Tibial artery (tissue), 4 donors: ENCODE data around the gene SCNN1B.

ENCODE experiments used
- DNase-seq, 2 donors: peaks; one replicate each; pipeline ENCODE4 v3.0.0-alpha.2; 2019
- H3K27ac ChIP-seq, 2 donors: fragments of 200-600 bp; sonication (generic) in 1 of 2; 1 replicate in 1 of 2; 2 replicates in 1 of 2; pipeline ENCODE4 v1.5.1; 2018 to 2019; ENCODE audit warnings: mild to moderate bottlenecking in 1 of 2
- H3K27me3 ChIP-seq, 2 donors: fragments of 200-600 bp; sonication (generic) in 1 of 2; one replicate each; pipeline versions ENCODE4 v1.5.1 to v1.6.0; 2016 to 2019
- H3K36me3 ChIP-seq, 3 donors: fragments of 200-600 bp; sonication (generic) in 2 of 3; one replicate each; pipeline ENCODE4 v1.5.1; 2016 to 2019; ENCODE audit warnings: mild to moderate bottlenecking in 2 of 3
- H3K4me1 ChIP-seq, 4 donors: fragments of 200-600 bp; sonication (generic) in 2 of 4; 1 replicate in 3 of 4; 2 replicates in 1 of 4; pipeline ENCODE4 v1.5.1; 2016 to 2019
- H3K4me3 ChIP-seq, 2 donors: fragments of 200-600 bp; sonication (generic) in 1 of 2; 1 replicate in 1 of 2; 2 replicates in 1 of 2; pipeline ENCODE4 v1.5.1; 2018 to 2019; ENCODE audit warnings: mild to moderate bottlenecking in 2 of 2
- H3K9me3 ChIP-seq, 3 donors: fragments of 200-600 bp; sonication (generic) in 1 of 3; one replicate each; pipeline ENCODE4 v1.5.1; 2016 to 2019
- intact Hi-C: fragments of 100-400 bp; cut with DNase I; formaldehyde crosslinking; loops from one replicate; pipeline ENCODE4 v1.15.0; 2023; ENCODE audit warnings: low total_unique reads
- TF ChIP-seq, protein P1 (sequence below), 2 experiments: fragments of 200-600 bp in 1 of 2; fragments of 450-650 bp in 1 of 2; IDR thresholded peaks; one replicate each; pipeline ENCODE4 v1.5.1; 2017 to 2019; ENCODE audit warnings: antibody characterized with exemption in 2 of 2, mild to moderate bottlenecking in 1 of 2, moderate library complexity in 1 of 2

Gene SCNN1B

DNA sequence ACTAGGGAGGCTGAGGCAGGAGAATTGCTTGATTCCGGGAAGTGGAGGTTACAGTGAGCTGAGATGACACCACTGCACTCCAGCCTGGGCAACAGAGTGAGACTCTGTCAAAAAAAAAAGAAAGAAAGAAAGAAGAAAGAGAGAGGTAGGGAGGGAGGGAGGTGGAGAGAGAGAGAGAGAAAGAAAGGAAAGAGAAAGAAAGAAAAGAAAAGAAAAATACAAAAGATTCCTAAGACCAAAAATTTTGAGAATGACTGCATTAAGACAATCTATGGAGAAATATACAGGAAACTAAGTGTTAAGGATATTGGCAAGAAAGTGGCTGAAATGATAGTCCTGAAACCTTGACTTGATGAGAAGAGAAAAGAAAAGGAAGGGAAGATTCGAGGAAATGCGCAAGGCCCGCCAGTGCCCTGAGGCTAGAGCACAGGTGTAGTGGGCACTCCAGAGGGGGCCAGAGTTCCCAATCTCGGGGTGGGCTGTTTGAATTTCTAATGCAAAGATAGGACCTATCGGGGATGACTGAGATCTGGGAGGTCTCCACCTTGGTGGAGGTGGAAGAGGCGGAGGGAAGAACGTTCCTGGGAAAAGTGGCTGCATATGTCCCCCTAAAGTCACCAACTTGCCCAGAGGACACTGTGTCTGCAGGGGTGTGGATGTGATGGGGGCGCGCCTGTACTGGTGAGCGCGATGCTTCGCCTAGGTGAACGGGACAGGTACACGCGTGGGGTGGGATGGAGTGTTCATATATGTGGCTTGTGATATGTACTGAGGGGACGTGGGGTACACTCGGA, 654 bp upstream of the SCNN1B start:
- intact Hi-C loops = no loop called here
- no peaks in the 10 kb centered on the region for H3K36me3 ChIP-seq
- DNase-seq = no peak
- no peak overlapping the region for H3K27ac ChIP-seq
- H3K4me1 ChIP-seq = peaks cover 0 to 9% (median 2%) of the 10 kb centered on the region in 4 donors
- H3K4me3 ChIP-seq = no peak overlapping the region
- peaks cover 0 to 31% of the 10 kb centered on the region in 2 donors for H3K27me3 ChIP-seq
- H3K9me3 ChIP-seq = no peaks in the 10 kb centered on the region
- TF ChIP-seq, protein P1, sequence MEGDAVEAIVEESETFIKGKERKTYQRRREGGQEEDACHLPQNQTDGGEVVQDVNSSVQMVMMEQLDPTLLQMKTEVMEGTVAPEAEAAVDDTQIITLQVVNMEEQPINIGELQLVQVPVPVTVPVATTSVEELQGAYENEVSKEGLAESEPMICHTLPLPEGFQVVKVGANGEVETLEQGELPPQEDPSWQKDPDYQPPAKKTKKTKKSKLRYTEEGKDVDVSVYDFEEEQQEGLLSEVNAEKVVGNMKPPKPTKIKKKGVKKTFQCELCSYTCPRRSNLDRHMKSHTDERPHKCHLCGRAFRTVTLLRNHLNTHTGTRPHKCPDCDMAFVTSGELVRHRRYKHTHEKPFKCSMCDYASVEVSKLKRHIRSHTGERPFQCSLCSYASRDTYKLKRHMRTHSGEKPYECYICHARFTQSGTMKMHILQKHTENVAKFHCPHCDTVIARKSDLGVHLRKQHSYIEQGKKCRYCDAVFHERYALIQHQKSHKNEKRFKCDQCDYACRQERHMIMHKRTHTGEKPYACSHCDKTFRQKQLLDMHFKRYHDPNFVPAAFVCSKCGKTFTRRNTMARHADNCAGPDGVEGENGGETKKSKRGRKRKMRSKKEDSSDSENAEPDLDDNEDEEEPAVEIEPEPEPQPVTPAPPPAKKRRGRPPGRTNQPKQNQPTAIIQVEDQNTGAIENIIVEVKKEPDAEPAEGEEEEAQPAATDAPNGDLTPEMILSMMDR (IDR thresholded peaks at IDR 0.05) = no peak

DNA sequence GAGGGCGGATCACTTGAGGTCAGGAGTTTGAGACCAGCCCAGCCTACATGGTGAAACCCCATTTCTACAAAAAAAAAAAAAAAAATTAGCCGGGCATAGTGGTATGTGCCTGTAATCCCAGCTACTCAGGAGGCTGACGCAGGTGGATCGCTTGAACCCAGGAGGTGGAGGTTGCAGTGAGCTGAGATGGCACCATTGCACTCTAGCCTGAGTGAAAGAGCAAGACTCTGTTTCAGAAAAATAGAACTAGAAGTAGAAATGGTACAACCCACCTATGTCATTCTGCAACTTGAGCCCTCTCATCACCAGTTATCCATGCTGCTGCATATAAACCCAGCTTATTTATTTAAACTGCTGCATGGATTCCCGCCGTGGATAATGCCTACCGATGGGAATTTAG, 1.6 kb downstream of the SCNN1B start:
- peaks cover 0 to 30% of the 10 kb centered on the region in 2 donors for H3K27me3 ChIP-seq
- no peak overlapping the region for H3K4me3 ChIP-seq
- H3K4me1 ChIP-seq = peaks cover 0 to 9% (median 2%) of the 10 kb centered on the region in 4 donors
- no peaks in the 10 kb centered on the region for H3K36me3 ChIP-seq
- no peaks in the 10 kb centered on the region for H3K9me3 ChIP-seq
- TF ChIP-seq, protein P1 (IDR thresholded peaks at IDR 0.05) = no peak
- DNase-seq = no peak
- intact Hi-C loops = no loop called here
- no peak overlapping the region for H3K27ac ChIP-seq

- TF ChIP-seq, protein P1 (IDR thresholded peaks at IDR 0.05) = no peak
- peaks cover 0 to 9% (median 2%) of the 10 kb centered on the region in 4 donors for H3K4me1 ChIP-seq
- no peak overlapping the region for H3K27ac ChIP-seq
- intact Hi-C loops = no loop called here
- H3K4me3 ChIP-seq = no peak overlapping the region
- H3K27me3 ChIP-seq = peaks cover 0 to 30% of the 10 kb centered on the region in 2 donors
- H3K9me3 ChIP-seq = no peaks in the 10 kb centered on the region
- no peaks in the 10 kb centered on the region for H3K36me3 ChIP-seq
- no peak for DNase-seq
Observed at GRCh38 chr16:23304620-23305019, 2.5 kb downstream of the SCNN1B start.

GRCh38 chr16:23306199-23307100, 4.3 kb downstream of the SCNN1B start:
- DNase-seq = no peak
- intact Hi-C loops = no loop called here
- TF ChIP-seq, protein P1 (IDR thresholded peaks at IDR 0.05) = no peak

GRCh38 chr16:23310217-23310616, 8.1 kb downstream of the SCNN1B start:
- Histone ChIP-seq H3K36me3 (no peaks in the 10 kb centered on the region), H3K27me3 (no peaks in the 10 kb centered on the region), H3K27ac (no peak overlapping the region), H3K9me3 (peaks cover 0 to 6% (median 0%) of the 10 kb centered on the region in 3 donors), H3K4me1 (no peaks in the 10 kb centered on the region), H3K4me3 (no peak overlapping the region)
- TF ChIP-seq, protein P1 (IDR thresholded peaks at IDR 0.05) = no peak
- no peak for DNase-seq
- intact Hi-C loops = no loop called here

More at GRCh38 chr16:23306199-23307100, 4.3 kb downstream of the SCNN1B start:
- Histone ChIP-seq H3K4me3 (no peak overlapping the region), H3K36me3 (no peaks in the 10 kb centered on the region), H3K27ac (no peak overlapping the region), H3K4me1 (peaks cover 0 to 9% (median 2%) of the 10 kb centered on the region in 4 donors), H3K27me3 (peaks cover 0 to 20% of the 10 kb centered on the region in 2 donors), H3K9me3 (peaks cover 0 to 6% (median 0%) of the 10 kb centered on the region in 3 donors)
